Epidermal melanocyte (primary cell): ENCODE measurements around the gene TTC9.
A peak's percentile ranks its signal among the peaks of the same experiment; 100 is the strongest.

ENCODE experiments used
- DNase-seq: peaks from one replicate; pipeline ENCODE4 v3.0.0; 2011; ENCODE audit warnings: low spot score; ENCODE audit not compliant: insufficient read length

TTC9 gene

DNA sequence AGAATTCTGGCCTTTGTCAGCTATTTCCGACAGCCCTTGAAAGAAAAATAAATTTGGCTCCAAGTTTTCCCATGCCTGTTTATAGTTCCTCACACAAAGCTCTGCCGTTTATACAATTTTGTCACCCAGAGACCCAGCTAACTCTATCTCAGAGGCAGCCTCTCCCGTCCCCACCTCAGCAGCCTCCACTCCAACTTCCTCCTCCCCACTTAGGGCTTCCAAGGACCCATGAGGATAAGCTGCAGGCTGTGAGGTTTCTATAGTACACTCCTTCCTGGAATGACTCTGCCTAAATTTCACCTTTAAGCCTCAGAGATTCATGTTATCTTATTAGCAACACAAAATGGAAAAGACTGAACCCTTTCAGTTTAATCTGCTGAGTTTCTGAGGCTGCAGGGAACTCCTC, 71.8 kb downstream of the TTC9 start:
- DNase-seq: no peak

DNA sequence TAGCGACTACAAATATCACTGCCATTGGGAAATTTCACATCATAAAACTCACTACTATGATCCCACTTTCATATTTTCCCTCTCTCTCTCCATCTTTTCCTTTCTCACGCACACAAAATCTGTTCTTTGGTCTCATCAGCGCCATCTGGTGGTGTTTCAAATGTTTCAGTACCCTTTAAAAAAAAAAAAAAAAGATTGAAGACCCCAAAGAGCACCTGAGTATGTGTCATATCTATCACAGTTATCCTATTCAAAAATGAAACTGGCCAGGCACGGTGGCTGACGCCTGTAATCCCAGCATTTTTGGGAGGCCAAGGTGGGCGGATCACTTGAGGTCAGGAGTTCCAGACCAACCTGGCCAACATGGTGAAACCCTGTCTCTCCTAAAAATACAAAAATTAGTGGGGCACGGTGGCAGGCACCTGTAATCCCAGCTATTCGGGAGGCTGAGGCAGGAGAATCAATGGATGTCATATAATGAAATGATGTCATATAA, 72.4 kb downstream of the TTC9 start:
- DNase-seq: peak; percentile 32

DNA sequence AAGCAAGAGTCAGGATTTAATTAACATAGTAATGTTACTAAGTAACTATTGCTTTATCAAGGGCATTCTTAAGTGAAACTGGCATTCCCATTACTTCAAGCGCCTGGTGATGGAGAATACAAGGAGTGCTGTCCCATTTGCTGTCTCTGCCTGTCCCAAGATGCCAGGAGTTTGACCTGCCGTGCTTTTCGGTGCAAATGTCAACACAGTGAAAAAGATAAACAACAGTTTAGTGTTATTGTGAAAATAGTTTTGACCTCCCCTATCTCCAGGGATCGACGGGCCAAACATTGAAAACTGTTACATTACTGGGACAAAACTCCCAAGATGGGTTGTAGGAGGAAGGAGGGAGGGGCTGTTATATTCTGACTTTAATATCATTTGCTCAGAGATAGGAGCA, 74.8 kb downstream of the TTC9 start:
- no peak for DNase-seq

DNA sequence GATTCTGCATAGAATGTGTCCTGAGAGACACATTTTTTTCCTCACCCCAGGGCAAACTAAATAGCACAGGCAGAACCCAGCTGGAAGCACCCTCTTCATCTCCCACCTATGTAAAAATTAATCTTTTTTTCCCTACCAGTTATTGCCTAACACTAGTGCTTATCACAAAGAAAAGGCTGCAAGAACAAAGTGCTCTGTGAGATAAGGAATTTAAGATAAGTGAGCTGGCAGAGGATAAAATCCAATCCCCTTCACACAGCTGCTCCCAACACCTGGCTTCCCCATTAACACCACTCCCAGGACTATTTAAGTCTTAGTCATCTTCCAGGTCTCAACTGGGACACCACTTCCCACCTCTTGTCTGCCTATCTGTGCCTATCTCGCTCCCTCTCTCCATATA, 75.2 kb downstream of the TTC9 start:
- no peak for DNase-seq

DNA sequence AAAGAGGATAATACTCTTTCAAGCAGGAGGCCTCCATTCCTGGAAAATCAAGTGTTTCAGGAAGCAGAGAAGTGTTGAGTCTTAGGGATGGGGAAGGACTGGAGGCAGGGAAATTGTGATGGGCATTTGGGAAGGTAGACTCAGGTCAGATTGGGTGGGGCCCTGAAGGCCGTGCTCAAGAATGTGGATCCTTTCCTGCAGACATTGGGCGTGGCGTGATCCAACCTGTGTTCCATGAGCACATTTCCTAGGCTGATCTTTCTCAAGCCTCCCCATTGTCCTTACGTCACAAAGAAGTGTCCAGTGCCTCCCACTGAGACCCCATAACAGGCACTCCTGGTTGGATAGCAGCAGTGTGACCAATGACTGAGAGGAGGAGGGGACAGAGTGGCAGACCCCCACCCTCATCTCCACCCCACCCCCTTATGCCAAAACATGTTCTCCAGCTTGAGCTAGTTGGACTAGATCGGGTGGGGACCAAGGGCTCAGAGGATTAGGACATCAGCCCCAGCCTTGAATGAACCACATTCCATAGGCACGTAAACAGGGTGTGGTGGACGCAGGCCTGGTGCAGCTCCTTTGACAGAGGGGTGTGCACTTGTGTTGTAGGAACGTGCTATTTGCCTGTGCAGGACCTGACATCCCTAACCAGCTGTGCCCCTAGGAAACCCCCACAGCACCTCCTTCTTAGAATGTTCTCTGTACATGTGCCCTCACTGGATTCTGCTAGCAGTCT, 76.8 kb downstream of the TTC9 start:
- no peak for DNase-seq

DNA sequence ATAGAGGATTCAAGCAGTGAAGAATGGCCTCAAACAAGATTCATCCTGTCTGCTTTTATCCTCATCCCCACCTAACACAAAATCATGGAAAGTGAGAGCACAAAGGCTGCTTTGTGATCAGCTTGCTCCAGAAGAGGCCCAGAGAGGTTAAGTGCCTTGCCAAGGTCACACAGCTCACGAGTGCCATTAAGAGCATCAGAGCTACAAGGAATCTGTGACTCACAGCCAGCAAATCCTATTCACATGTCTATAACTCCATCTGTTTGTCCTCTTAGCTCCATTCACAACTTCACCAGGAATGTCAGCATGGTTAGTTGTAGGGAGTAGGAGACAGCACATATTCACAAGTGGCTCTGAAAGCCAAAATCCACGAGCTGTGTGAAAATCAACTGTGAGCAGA, 79.8 kb downstream of the TTC9 start:
- DNase-seq: no peak

DNA sequence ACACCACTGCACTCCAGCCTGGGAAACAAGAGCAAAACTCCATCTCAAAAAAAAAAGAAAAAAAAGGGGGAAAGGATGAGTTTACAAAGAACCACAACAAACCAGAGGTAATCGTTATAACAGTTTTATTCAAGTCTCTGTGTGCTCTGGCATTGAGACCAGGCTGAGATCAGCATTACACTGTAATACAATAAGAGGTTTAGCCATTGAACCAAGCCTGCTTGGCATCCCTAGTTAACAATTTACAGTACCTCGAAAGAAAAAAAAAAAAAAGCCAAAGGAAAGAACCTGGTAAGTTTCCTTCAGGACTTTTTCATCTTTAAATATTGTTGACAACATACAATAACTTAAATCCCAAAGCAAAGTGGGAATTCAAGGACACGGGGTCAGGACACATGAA, 80.7 kb downstream of the TTC9 start:
- no peak for DNase-seq

DNA sequence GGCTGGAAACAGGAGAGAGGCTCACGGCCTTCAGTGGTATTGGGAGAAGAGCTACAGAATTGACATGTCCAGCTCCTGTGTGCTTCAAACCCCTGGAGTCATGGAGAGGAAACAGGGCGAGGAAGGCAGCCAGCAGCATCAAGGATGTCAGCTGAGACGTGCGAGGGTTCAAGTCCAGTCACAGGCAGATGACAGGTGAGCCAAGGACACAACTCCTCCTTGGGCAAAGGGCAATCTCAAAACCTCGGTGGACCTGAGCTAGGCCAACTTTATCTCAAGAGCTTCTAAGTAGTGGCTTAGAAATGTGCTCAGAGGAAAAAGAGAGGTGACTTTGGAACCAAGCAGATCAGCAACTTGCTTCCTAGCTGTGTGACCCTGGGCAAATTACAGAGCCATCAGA, 81.6 kb downstream of the TTC9 start:
- DNase-seq: no peak

DNA sequence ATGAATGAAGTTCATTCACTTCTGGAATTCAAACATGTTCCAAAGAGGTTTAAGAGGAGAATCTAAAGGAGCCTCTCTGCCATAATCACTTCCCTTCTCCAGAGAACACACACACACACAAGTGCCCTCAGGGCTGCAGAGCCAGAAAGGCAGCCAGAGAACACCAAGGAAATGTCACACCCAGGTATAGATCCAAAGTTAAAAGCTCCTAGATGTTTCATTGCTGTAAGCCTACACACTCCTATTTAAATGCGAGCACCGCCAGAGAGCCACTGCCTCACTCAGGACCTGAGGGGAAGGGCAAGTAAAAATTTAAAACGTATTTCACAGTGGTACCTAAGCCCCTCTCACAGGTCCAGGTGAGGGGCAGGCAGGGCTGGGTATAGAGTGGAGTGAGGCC, 82.4 kb downstream of the TTC9 start:
- no peak for DNase-seq

DNA sequence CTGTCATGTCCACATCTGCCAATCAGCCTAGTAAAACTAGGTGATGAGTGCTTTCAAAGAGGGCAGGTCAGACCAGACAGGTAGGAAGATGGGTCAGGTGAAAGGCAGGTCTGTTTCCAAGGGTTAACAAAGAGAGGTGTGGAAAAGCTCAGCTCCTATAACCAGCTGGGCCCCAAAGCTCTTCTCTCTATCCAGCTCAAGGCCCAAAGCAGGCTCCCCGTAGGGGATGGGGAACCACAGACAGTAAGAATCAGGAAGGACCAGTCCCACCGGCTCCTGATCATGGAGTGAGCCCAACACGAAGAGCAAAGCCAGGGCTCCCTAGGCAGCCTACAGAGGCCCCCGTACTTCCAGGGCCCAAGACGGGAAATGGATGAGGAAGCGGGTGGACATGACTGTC, 83.2 kb downstream of the TTC9 start:
- no peak for DNase-seq
